HG03432 (cell line): Measurements from ENCODE around the gene TCF12.
"Not testable (repeated sequence)": the region's sequence is repeated elsewhere in the genome, so short reads cannot be mapped to it uniquely, and the experiment has no call there.

ENCODE experiments used
- ATAC-seq: cut with Tn5 transposase; IDR thresholded peaks from one replicate; pipeline ENCODE4 v1.9.1; 2021; ENCODE audit warnings: mild to moderate bottlenecking, moderate library complexity; ENCODE audit not compliant: unreplicated experiment

TCF12 gene

GRCh38 chr15:56943403-56943802 lies 25.0 kb downstream of the TCF12 start:
- no peak for ATAC-seq

- no peak for ATAC-seq
Observed at GRCh38 chr15:56944485-56944884, 26.0 kb downstream of the TCF12 start.

- ATAC-seq: no peak
Observed at GRCh38 chr15:56946150-56946549, 27.7 kb downstream of the TCF12 start.

- no peak for ATAC-seq
Observed at GRCh38 chr15:56948000-56948763, 29.7 kb downstream of the TCF12 start.

- no peak for ATAC-seq
Observed at GRCh38 chr15:56948764-56949101, 30.3 kb downstream of the TCF12 start.

- ATAC-seq: peak; percentile 94
Observed at GRCh38 chr15:56950979-56951378, 32.5 kb downstream of the TCF12 start.

- no peak for ATAC-seq
Observed at GRCh38 chr15:56953790-56954189, 35.3 kb downstream of the TCF12 start.

GRCh38 chr15:56955011-56955410 lies 36.6 kb downstream of the TCF12 start:
- not testable (repeated sequence) for ATAC-seq

- no peak for ATAC-seq
Observed at GRCh38 chr15:56956538-56956937, 38.1 kb downstream of the TCF12 start.

GRCh38 chr15:56957812-56958406 lies 39.5 kb downstream of the TCF12 start:
- no peak for ATAC-seq

GRCh38 chr15:56959318-56959648 lies 40.8 kb downstream of the TCF12 start:
- no peak for ATAC-seq

- no peak for ATAC-seq
Observed at GRCh38 chr15:56960116-56960515, 41.7 kb downstream of the TCF12 start.

GRCh38 chr15:56963126-56963525 lies 44.7 kb downstream of the TCF12 start:
- ATAC-seq: no peak

GRCh38 chr15:56963710-56964109 lies 45.3 kb downstream of the TCF12 start:
- ATAC-seq: no peak

- ATAC-seq: no peak
Observed at GRCh38 chr15:56964182-56964581, 45.7 kb downstream of the TCF12 start.

- no peak for ATAC-seq
Observed at GRCh38 chr15:56965231-56966013, 47.0 kb downstream of the TCF12 start.

- ATAC-seq: no peak
Observed at GRCh38 chr15:56967336-56967735, 48.9 kb downstream of the TCF12 start.

- ATAC-seq: no peak
Observed at GRCh38 chr15:56968256-56968655, 49.8 kb downstream of the TCF12 start.

GRCh38 chr15:56968821-56969220 lies 50.4 kb downstream of the TCF12 start:
- no peak for ATAC-seq

GRCh38 chr15:56969265-56969895 lies 50.9 kb downstream of the TCF12 start:
- no peak for ATAC-seq

GRCh38 chr15:56971571-56971970 lies 53.1 kb downstream of the TCF12 start:
- no peak for ATAC-seq

GRCh38 chr15:56972016-56972415 lies 53.6 kb downstream of the TCF12 start:
- ATAC-seq: no peak
